HG03280 (cell line): ENCODE measurements around the gene AGTRAP.
A peak's percentile ranks its signal among the peaks of the same experiment; 100 is the strongest.

Source experiments
- ATAC-seq: cut with Tn5 transposase; IDR thresholded peaks from one replicate; pipeline ENCODE4 v1.9.1; 2021; ENCODE audit warnings: mild to moderate bottlenecking, moderate library complexity; ENCODE audit not compliant: unreplicated experiment

AGTRAP gene

DNA sequence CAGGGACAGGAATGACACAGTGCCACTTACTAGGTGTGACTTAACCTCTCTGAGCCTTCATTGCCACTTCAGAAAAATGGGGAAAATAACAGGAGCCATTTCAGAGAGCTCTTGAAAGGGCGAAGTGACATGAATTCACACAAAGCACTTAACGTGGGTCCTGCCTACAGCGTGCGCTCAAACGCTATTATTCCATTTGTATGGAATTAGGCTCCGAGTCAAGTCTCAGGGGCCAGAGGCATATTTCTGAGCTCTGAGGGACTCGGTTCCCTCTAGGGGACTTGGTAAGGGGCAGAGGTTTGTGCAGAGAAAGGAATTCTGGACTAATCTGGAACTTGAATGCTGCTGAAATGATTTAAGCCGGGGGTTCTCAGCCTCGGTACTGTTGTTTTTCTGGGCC lies 30.3 kb upstream of the AGTRAP start:
- ATAC-seq: no peak

DNA sequence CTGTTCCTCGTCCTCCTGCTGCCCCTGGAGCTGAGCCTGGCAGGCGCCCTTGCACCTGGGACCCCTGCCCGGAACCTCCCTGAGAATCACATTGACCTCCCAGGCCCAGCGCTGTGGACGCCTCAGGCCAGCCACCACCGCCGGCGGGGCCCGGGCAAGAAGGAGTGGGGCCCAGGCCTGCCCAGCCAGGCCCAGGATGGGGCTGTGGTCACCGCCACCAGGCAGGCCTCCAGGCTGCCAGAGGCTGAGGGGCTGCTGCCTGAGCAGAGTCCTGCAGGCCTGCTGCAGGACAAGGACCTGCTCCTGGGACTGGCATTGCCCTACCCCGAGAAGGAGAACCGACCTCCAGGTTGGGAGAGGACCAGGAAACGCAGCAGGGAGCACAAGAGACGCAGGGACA lies 29.6 kb upstream of the AGTRAP start:
- ATAC-seq: no peak

DNA sequence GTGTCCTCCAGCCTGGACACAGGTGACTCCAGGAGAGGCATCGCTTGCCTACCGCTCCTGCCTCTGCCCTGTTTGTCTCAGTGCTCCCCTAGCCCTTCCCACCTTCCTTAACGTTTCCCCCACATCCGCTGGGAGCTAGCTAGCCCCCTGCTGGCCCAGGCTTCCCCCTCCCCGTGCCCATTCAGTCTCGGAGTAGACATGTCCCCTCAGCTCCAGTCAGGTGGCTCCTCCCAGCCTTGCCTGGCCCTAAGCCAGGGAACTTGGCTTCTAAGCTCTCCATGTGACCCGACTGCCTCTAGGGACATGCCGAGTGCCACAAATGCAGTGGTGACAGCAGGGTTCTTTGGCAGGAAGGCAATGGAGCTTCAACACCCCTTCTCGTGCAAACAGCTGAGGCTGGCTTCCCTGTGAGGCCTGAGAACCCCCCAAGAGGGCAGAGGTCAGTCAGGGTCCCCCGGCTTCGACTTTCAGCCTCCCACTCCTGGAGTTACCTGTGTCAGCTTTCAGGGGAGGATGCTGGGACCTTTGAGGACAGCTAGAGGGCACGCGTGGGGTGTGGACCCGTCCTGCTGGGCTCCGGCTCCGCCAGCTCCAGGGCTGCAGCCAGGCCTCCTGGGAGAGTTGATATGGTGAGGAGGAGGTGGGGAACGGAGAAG lies 28.2 kb upstream of the AGTRAP start:
- ATAC-seq: no peak

DNA sequence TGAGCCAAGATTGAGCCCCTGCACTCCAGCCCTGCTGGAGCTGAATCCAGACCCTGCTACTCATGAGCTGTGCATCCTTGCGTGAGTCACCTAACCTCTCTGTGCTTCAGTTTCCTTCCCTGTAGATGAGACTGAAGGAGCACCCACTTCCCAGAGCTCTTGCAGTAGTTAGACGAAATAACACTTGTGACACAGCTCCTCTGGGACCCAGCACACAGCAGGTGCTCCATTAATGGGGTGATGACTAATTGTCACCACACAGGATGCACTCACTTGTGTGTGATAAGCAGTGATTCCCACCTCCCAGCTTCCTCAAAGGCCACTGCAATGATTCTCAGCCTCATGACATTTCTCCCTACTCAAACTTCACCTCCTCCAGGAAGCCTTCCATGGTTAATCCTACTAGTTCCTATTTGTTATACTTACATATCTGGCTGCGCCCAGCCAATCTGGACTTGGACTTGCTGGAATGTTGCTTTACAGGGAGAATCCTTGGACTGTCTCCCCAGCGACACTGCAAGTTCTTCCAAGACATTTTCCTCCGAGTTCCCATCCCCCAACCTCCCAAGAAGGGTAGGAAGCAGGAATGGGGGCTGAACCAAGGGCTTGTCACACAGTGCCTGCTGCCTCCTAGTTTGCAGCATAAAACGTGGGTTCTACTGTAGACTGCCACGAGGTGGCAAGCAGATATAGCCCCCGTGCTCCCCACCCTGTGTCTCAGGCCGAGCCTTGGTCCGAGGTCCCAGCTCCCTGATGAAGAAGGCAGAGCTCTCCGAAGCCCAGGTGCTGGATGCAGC lies 27.2 kb upstream of the AGTRAP start:
- ATAC-seq: no peak

DNA sequence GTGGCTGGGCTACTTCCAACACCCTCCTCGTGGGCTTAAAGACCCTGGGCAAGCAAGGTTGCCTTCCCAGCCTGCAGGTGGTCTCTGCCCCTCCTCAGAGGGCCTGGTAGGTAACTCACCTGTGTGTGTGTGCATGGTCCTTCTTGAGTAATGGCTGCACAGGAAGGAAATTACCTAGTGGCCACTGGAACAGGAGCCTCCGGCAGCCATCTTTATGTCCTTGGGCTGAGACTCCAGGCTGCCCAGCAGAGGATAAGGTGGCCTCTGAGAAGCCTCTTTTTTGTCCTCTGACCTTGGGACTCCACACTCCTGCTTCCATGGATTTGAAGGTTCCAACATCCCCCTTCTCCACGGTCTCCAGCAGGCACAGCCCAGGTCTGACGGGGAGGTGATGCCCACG lies 24.4 kb upstream of the AGTRAP start:
- ATAC-seq: no peak

DNA sequence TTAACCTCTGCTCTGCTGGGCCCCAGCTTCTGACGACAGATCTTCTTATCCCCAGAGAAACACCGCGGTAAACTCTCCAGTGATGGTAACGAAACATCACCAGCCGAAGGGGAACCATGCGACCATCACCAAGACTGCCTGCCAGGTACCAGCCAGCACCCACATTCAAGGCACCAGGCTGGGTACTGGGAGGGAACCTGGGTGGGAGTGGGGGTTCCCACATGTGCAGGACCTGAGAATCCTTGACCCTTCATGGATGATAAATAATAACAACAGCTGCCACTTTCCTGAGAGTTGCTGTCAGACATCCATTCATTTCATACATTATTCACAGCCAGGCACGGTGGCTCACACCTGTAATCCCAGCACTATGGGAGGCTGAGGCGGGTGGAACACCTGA lies 23.7 kb upstream of the AGTRAP start:
- no peak for ATAC-seq

DNA sequence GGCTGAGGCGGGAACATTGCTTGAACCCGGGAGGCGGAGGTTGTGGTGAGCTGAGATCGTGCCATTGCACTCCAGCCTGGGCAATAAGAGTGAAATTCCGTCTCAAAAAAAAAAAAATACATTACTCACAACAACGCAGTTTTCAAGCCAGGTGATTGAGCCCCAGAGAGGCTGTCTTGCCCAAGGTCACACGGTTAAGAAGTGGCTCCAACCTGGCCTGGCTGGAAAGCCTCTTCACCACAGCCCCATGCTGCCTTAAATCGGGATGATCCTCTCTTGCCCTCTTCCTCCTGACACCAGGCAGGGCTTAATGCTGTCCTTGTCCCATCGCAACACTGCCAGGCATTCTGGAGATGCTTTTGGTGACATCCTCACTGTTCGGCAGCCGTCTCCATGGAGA lies 22.8 kb upstream of the AGTRAP start:
- ATAC-seq: no peak

DNA sequence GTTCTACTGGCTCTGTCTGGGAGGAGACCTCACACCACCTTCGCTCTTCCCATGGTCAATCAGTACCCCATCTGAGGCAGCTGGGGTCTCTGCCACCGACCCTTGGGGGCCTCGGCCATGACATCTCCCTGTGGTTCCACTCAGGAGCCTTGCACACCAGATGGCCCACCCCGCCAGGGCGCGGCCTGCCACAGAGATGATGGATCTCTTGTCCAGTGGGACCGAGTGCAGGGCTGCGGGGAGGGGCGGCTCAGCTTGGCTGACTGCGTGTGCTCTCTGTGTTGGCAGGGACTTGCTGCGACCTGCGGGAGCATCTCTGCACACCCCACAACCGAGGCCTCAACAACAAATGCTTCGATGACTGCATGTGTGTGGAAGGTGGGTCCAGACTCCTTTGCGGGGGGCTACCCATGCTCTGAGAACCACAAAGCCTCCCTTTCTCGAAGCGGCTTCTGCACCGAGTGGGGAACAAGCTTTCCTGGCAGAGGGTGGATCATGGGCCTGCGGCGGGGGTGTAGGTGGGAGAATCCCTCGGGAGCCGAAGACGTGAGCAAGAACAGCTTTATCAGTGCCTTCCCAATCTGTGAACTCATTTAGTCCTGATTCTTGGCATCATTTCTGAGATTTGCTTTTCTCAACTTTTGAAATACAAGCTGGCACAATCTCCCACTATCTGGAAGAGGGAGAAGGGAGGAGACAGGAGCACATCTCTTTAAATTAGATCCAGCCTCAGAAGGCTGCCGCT lies 20.9 kb upstream of the AGTRAP start:
- no peak for ATAC-seq

DNA sequence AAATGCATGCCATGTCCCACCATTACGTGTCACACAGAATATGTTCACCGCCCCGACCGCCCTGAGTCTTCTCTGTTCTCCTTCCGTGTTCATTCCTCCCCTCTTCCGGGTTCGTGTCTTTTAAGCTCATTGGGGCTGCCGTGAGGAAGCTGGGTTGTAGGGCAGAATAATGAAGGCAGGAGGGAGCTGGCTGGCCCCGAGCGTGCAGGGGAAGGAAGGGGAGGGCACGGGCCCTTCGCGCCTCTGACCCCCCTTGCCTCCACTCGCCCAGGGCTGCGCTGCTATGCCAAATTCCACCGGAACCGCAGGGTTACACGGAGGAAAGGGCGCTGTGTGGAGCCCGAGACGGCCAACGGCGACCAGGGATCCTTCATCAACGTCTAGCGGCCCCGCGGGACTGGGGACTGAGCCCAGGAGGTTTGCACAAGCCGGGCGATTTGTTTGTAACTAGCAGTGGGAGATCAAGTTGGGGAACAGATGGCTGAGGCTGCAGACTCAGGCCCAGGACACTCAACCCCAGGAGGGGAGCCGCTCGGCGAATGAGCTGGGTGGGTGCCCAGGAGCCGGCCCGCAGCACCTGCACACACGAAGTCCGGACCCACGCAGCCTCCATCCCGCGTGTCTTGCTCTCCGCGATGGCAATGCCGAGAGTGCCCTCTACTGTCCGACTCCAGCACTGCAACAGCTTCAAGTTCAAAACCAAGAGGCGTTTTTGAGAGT lies 16.5 kb upstream of the AGTRAP start:
- peak; percentile 49 for ATAC-seq

DNA sequence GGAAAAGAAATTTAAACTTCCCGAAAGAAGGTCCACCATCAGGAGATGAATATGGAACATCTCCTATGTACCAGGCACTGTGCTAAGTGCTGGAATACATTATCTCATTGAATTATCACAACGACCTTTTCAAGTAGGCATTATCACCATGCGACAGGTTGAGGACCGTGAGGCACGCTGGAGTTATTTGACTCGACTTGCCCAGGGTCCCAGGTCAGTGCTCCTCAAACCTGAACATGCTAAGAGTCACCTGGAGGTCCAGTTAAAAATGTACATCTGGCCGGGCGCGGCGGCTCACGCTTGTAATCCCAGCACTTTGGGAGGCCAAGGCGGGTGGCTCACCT lies 15.9 kb upstream of the AGTRAP start:
- ATAC-seq: no peak

DNA sequence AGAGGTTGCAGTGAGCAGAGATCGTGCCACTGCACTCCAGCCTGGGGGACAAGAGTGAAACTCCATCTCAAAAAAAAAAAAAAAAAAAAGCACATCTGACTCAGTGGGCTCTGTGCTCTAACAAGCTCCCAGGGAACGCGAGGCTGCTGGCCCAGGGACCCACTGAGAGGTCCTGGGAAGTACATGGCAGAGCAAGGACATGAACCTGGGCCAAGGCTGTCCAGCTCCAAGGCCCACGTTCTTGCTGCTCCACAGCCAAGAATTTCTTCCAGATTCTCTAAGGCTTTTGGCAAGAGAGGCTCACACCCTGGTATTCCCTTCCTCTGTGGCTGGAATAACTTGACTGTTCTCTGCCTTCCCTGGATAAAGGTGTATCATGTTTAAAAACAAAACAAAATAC lies 15.4 kb upstream of the AGTRAP start:
- no peak for ATAC-seq

DNA sequence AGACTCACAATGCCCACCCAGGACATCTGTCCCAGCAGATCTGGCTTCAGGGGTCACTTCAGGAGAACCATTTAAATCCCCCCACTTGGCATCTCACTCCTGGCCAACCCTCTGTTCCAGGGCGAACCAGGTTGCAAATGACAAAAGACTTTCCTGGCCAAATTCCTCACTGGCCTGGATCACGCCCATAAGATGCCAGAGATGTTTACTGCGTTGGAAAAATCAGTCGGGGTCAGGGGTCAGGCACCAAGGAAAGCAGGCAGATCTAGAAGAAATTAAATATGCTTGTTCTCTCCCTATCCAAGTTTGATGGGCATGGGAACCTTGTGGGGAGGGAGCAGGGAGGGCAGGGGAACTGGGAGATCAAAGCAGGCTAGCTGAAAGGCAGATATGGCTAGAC lies 14.6 kb upstream of the AGTRAP start:
- no peak for ATAC-seq

DNA sequence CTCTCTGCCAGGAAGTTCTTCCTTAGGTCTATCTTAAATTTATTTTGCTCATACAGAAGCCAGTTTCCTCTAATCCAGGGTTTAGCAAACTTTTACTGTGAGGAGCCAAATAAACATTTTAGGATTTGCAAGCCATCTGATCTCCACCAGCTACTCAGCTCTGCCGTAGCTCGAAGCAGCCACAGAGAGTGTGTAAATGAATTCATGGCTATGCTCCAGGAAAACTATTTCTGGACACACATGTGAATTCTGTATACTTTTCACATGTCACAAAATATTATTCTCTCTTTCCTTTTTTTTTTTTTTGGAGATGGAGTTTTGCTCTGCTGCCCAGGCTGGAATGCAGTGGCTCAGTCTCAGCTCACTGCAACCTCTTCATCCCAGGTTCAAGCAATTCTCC lies 13.4 kb upstream of the AGTRAP start:
- no peak for ATAC-seq

DNA sequence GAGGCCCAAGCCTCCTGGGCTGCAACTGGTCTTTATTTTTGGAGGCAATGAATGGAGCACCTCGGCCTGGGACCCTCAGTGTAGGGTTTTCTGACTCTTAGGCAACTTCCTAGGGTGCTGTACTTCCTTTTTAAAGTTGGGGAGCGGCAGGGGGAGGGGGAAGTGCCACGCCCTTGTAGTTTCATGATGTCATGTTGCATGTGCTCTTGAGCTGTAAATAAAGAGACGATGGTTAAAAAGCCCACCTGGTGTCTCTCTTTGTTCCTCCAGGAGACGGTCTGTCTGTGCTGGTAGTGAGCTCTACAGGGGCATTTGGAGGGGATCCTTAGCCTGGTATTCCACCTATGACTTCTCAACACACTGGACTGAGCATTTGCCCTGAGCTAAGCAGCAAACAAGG lies 10.3 kb upstream of the AGTRAP start:
- ATAC-seq: no peak

DNA sequence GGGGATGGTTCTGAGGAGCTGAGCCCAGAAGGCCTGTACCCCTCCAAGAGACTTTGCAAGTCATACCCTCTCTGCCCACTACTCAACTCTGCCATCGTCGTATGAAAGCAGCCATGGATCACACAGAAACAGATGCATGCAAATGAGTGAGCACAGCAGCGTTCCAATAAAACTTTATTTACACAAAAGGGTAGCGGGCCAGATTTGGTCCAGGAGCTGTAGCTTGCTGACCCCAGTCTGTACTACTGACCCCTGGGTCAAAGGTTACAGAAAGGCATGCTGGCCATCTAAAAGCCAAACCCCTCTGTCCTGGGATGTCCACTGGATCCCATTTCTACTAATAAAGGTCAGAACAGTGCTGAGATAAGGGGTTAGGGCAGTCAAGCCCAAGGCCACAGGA lies 8.8 kb upstream of the AGTRAP start:
- ATAC-seq: no peak

DNA sequence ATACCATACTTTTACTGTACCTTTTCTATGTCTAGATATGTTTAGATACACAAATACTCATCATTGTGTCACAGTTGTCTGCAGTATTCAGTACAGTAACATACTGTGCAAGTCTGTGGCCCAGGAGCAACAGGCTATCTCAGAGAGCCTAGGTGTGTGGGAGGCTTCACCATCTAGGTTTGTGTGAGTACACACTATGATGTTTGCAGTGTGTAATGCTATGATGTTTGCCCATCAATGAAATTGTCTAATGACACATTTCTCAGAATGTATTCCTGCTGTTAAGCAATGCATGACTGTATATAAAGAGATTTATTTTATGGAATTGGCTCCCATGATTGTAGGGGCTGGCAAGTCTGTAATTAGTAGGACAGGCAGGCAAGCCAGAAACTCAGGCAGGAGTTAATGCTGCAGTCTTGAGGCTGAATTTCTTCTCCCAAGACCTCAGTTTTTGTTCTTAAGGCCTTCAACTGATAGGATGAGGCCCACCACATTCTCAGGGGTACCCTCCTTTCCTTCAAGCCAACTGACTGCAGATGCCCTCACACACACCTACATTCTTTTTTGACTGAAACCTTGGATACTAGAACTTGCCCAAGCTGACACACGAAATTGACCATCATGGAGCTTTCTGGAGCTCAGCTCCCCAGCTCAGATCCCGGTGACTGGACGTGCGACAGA lies 7.7 kb upstream of the AGTRAP start:
- no peak for ATAC-seq

DNA sequence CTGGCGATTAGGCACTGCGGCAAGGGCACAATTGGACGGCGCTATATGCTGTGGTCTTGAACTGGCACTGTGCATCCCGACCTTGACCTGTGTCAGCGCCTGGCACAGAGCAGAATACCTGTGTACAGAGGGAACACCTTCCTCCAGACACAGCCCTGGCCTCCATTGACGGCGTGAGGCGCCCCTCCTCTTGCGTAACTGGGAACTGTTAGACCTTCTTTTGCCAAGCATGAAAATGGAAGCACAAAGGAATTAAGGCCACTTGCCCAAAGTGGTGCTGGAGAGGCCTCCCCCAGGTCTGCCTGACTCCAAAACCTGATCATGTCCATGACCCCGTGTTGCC lies 6.8 kb upstream of the AGTRAP start:
- no peak for ATAC-seq

DNA sequence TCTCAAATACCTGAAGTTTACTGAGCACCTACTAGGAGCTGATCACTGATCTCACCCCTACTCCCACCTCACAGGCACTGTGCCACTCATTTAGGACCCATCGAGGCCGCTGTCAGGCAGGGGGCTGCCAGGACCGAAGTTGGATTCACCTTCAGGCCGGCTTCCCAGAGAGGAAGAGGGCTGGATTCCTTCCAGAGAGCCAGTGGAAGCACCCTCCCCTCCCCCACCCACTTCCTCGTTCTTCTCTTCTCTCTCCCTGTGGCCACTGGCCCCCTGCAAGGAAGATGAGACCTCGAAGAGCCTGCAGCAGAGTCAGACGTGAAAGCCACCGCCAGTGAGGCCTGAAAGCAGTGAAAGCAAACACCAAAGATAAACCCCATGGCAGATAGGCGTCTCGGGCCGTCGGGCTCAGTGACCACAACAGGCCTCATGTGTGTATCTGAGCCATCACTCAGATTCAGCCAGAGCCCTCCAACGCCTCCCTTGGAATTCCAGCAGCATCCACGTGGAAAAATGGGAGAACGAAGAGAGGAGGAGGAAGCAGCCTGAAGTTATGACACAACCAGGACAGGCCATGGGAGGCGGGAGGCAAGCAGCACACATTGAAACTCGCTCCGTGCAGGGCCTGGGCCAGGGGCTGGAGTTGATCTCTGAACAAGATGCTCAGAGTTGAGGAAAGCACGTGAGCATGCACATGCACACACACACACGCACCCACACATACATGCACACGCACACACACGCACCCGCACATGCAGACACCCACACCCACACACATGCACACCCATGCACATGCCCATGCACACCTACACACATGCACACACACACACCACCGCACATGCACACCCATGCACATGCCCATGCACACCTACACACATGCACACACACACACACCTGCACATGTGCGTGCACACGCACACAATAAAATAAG lies 6.2 kb upstream of the AGTRAP start:
- ATAC-seq: no peak

DNA sequence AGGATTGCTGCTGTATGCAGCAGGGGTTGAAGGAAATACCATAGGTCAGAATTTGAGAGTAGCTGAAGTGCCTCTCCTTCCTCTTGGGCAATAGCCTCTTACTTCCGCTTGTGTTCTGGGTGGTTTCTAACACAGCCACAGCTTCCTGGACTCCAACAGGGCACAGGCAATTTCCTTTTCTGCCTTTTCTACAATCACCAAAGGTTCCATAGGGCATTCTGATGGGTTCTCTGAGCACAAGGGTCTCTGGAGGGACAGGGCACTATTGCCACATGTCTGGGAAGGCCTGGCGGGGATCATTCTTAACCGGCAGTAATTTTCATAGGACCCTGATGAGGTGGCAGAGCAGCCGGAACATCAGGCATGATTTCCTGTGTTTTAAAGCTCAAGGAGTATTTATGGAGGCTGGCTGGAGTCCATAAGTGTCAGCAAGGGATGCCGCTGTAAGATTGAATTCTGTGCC lies 5.5 kb upstream of the AGTRAP start:
- no peak for ATAC-seq
